ENCODE measurements around the gene FRMPD2.

- TF ChIP-seq POLR2AphosphoS5 (IDR thresholded peaks at IDR 0.05; ENCODE audit: low read depth, low read length) (no peak), SIN3A (IDR thresholded peaks at IDR 0.05; ENCODE audit: borderline replicate concordance, insufficient read depth, low read length) (no peak), TAF1 (IDR thresholded peaks at IDR 0.05; ENCODE audit: borderline replicate concordance, insufficient read depth, low read length) (no peak), REST (IDR thresholded peaks at IDR 0.05; ENCODE audit: insufficient read depth in 1 of 2, low read depth in 2 of 2, low read length in 2 of 2) (no peak)
Observed at GRCh38 chr10:48271047-48271730, 3.3 kb downstream of the FRMPD2 start.

All from PFSK-1 (cell line).